Measurements from ENCODE around the gene GBGT1. TPM values are rescaled to one million over a fixed set of nuclear protein-coding genes. Genes with fewer than 3 reads are reported as not detected.
A peak's percentile ranks its signal among the peaks of the same experiment; 100 is the strongest.

Gene GBGT1
- total RNA-seq, 1 donor = 4.7 TPM

GRCh38 chr9:133106511-133107244, 57.0 kb downstream of the GBGT1 start:
- no peak for TF ChIP-seq CTCF (IDR thresholded peaks at IDR 0.05; ENCODE audit: insufficient read depth, low read depth, low read length)
- no peak overlapping the region for H3K4me3 ChIP-seq (ENCODE audit: low read depth, low read length)
- no peak for DNase-seq (ENCODE audit: low read depth)

- no peak for DNase-seq (ENCODE audit: low read depth)
- no peak for TF ChIP-seq CTCF (IDR thresholded peaks at IDR 0.05; ENCODE audit: insufficient read depth, low read depth, low read length)
- H3K4me3 ChIP-seq (ENCODE audit: low read depth, low read length) = no peak overlapping the region
Observed at GRCh38 chr9:133105461-133105770, 58.3 kb downstream of the GBGT1 start.

GRCh38 chr9:133104718-133105460, 58.8 kb downstream of the GBGT1 start:
- no peak overlapping the region for H3K4me3 ChIP-seq (ENCODE audit: low read depth, low read length)
- no peak for TF ChIP-seq CTCF (IDR thresholded peaks at IDR 0.05; ENCODE audit: insufficient read depth, low read depth, low read length)
- DNase-seq (ENCODE audit: low read depth) = no peak

GRCh38 chr9:133103987-133104505, 59.7 kb downstream of the GBGT1 start:
- no peak for DNase-seq (ENCODE audit: low read depth)
- no peak overlapping the region for H3K4me3 ChIP-seq (ENCODE audit: low read depth, low read length)
- no peak for TF ChIP-seq CTCF (IDR thresholded peaks at IDR 0.05; ENCODE audit: insufficient read depth, low read depth, low read length)

GRCh38 chr9:133103183-133103986, 60.3 kb downstream of the GBGT1 start:
- DNase-seq (ENCODE audit: low read depth) = peak; percentile 43
- H3K4me3 ChIP-seq (ENCODE audit: low read depth, low read length) = no peak overlapping the region
- TF ChIP-seq CTCF (IDR thresholded peaks at IDR 0.05; ENCODE audit: insufficient read depth, low read depth, low read length) = peak; percentile 93

Other genes with a start within 250 kb of the GBGT1 start
- gene TSC1, start 219.3 kb downstream of the GBGT1 start, total RNA-seq = 51.9 and 65.2 TPM in 2 replicates
- under 0.01 and 0.32 TPM in 2 replicates for gene GFI1B, start 185.2 kb downstream of the GBGT1 start, total RNA-seq
- 30.7 and 32.2 TPM in 2 replicates for gene GTF3C5, start 132.9 kb downstream of the GBGT1 start, total RNA-seq
- gene CEL, start 101.9 kb downstream of the GBGT1 start, total RNA-seq = under 0.01 TPM in 2 replicates
- 13.8 and 17.4 TPM in 2 replicates for gene RALGDS, start 42.7 kb downstream of the GBGT1 start, total RNA-seq
- not detected in 2 replicates for gene OBP2B, start 45.3 kb upstream of the GBGT1 start, total RNA-seq
- not detected in 2 replicates for gene ABO, start 111.3 kb upstream of the GBGT1 start, total RNA-seq
- 7.4 and 8.2 TPM in 2 replicates for gene SURF6, start 172.3 kb upstream of the GBGT1 start, total RNA-seq
- 11.9 and 12.1 TPM in 2 replicates for gene MED22, start 184.2 kb upstream of the GBGT1 start, total RNA-seq
- 1,651 and 1,997 TPM in 2 replicates for gene RPL7A, start 184.3 kb upstream of the GBGT1 start, total RNA-seq
- 13.4 and 14.2 TPM in 2 replicates for gene SURF1, start 192.6 kb upstream of the GBGT1 start, total RNA-seq
- 12.1 and 16.1 TPM in 2 replicates for gene SURF2, start 192.6 kb upstream of the GBGT1 start, total RNA-seq
- 403 and 513 TPM in 2 replicates for gene SURF4, start 212.1 kb upstream of the GBGT1 start, total RNA-seq
- 0.32 and 2.6 TPM in 2 replicates for gene STKLD1, start 212.5 kb upstream of the GBGT1 start, total RNA-seq

Measured in fibroblast of villous mesenchyme (primary cell).